ENCODE results near the gene KCNK5.

KCNK5 gene

DNA sequence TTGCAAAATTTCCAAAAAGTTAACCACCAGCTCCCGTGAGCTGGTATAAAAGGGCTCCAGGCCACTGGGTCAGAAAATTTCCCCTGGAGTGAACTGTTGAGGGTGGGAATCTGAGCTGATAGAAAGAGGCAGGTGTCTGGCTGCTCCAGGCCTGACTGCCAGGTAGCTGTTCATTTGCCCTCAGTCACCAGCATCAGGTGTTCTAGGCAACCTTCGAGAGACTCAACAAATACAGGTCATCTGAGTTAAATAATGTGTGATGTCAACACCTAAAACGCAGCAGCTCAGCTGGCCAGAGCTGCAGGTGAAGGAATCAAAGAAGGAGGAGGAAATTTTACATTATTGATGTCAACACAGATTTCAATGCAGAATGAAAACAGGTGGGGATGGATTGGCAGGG is 46.7 kb downstream of the KCNK5 start:
- TF ChIP-seq EZH2phosphoT487 (conservative IDR thresholded peaks at IDR 0.05; ENCODE audit: low read length), result no peak
- Histone ChIP-seq H3K9me3 (ENCODE audit: insufficient read depth, low read length) (peaks cover 6% of the 10 kb centered on the region; the same call in 1 of the 2 replicates), H3K9me2 (replicated peaks; ENCODE audit: insufficient read depth, low read length) (no peaks in the 10 kb centered on the region), H3F3A (ENCODE audit: insufficient read depth) (no peaks in the 10 kb centered on the region), H3K9ac (ENCODE audit: low read length) (no peak overlapping the region), H3K79me2 (ENCODE audit: insufficient read depth, low read length) (no peaks in the 10 kb centered on the region), H3K4me3 (ENCODE audit: insufficient read depth, low read length, poor library complexity, severe bottlenecking) (no peak overlapping the region), H3K4me2 (ENCODE audit: low read depth, low read length, poor library complexity, severe bottlenecking) (no peak overlapping the region), H3K36me3 (ENCODE audit: low read length) (no peaks in the 10 kb centered on the region), H3K27ac (ENCODE audit: low read depth, low read length) (no peak overlapping the region), H2AFZ (ENCODE audit: low read depth, low read length, severe bottlenecking) (no peak overlapping the region), H4K20me1 (ENCODE audit: low read depth, low read length) (no peaks in the 10 kb centered on the region), H3K27me3 (ENCODE audit: low read length) (no peaks in the 10 kb centered on the region)

GRCh38 chr6:39181826-39182225 is 47.4 kb downstream of the KCNK5 start:
- H3K27ac ChIP-seq (ENCODE audit: low read depth, low read length), result no peak overlapping the region
- peaks cover 6% of the 10 kb centered on the region; the same call in 1 of the 2 replicates for H3K36me3 ChIP-seq (ENCODE audit: low read length)
- H4K20me1 ChIP-seq (ENCODE audit: low read depth, low read length), result no peaks in the 10 kb centered on the region
- H3K79me2 ChIP-seq (ENCODE audit: insufficient read depth, low read length), result no peaks in the 10 kb centered on the region
- H3K9ac ChIP-seq (ENCODE audit: low read length), result no peak overlapping the region
- no peak overlapping the region for H3K4me3 ChIP-seq (ENCODE audit: insufficient read depth, low read length, poor library complexity, severe bottlenecking)
- no peaks in the 10 kb centered on the region for H3F3A ChIP-seq (ENCODE audit: insufficient read depth)
- peaks cover 14% of the 10 kb centered on the region; the same call in 1 of the 2 replicates for H3K9me3 ChIP-seq (ENCODE audit: insufficient read depth, low read length)
- no peak for TF ChIP-seq EZH2phosphoT487 (conservative IDR thresholded peaks at IDR 0.05; ENCODE audit: low read length)
- TF ChIP-seq, protein P1, sequence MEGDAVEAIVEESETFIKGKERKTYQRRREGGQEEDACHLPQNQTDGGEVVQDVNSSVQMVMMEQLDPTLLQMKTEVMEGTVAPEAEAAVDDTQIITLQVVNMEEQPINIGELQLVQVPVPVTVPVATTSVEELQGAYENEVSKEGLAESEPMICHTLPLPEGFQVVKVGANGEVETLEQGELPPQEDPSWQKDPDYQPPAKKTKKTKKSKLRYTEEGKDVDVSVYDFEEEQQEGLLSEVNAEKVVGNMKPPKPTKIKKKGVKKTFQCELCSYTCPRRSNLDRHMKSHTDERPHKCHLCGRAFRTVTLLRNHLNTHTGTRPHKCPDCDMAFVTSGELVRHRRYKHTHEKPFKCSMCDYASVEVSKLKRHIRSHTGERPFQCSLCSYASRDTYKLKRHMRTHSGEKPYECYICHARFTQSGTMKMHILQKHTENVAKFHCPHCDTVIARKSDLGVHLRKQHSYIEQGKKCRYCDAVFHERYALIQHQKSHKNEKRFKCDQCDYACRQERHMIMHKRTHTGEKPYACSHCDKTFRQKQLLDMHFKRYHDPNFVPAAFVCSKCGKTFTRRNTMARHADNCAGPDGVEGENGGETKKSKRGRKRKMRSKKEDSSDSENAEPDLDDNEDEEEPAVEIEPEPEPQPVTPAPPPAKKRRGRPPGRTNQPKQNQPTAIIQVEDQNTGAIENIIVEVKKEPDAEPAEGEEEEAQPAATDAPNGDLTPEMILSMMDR (IDR thresholded peaks at IDR 0.05; ENCODE audit: insufficient read depth, low read length, poor library complexity, severe bottlenecking), result no peak
- H2AFZ ChIP-seq (ENCODE audit: low read depth, low read length, severe bottlenecking), result no peak overlapping the region
- no peaks in the 10 kb centered on the region for H3K9me2 ChIP-seq (replicated peaks; ENCODE audit: insufficient read depth, low read length)
- no peak overlapping the region for H3K4me2 ChIP-seq (ENCODE audit: low read depth, low read length, poor library complexity, severe bottlenecking)
- H3K27me3 ChIP-seq (ENCODE audit: low read length), result no peaks in the 10 kb centered on the region

DNA sequence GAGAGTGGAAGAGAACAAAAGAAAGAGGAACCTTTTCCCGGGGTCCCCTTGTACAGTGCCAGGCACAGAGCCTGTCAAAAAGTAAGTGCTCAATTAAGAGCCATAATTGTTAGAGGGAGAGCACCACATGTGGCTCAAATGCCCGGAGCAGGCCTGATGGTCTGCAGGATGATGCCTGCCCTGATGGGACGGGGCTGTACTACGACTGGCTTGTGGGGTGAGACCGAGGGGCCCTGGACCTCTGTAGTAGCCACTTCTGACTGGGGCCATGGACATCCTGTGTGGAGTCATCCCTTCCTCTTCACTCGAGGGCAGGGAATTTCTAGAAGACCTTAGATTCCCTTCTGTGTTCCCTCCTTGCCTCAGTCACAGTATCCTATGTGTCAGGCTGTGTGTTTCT is 47.9 kb downstream of the KCNK5 start:
- H3K36me3 ChIP-seq (ENCODE audit: low read length), result peaks cover 8% of the 10 kb centered on the region; the same call in 1 of the 2 replicates
- no peaks in the 10 kb centered on the region for H3K27me3 ChIP-seq (ENCODE audit: low read length)
- no peak overlapping the region for H3K4me2 ChIP-seq (ENCODE audit: low read depth, low read length, poor library complexity, severe bottlenecking)
- TF ChIP-seq, protein P1 (IDR thresholded peaks at IDR 0.05; ENCODE audit: insufficient read depth, low read length, poor library complexity, severe bottlenecking), result no peak
- TF ChIP-seq EZH2phosphoT487 (conservative IDR thresholded peaks at IDR 0.05; ENCODE audit: low read length), result no peak
- peaks cover 15% of the 10 kb centered on the region; the same call in 1 of the 2 replicates for H3K9me3 ChIP-seq (ENCODE audit: insufficient read depth, low read length)
- H3K79me2 ChIP-seq (ENCODE audit: insufficient read depth, low read length), result no peaks in the 10 kb centered on the region
- no peak overlapping the region for H3K9ac ChIP-seq (ENCODE audit: low read length)
- H3K4me3 ChIP-seq (ENCODE audit: insufficient read depth, low read length, poor library complexity, severe bottlenecking), result no peak overlapping the region
- H2AFZ ChIP-seq (ENCODE audit: low read depth, low read length, severe bottlenecking), result no peak overlapping the region
- no peaks in the 10 kb centered on the region for H3K9me2 ChIP-seq (replicated peaks; ENCODE audit: insufficient read depth, low read length)
- H3K27ac ChIP-seq (ENCODE audit: low read depth, low read length), result no peak overlapping the region
- H4K20me1 ChIP-seq (ENCODE audit: low read depth, low read length), result no peaks in the 10 kb centered on the region
- H3F3A ChIP-seq (ENCODE audit: insufficient read depth), result no peaks in the 10 kb centered on the region

GRCh38 chr6:39178804-39179203 is 50.5 kb downstream of the KCNK5 start:
- Histone ChIP-seq H3K27ac (ENCODE audit: low read depth, low read length) (no peak overlapping the region), H3K4me3 (ENCODE audit: insufficient read depth, low read length, poor library complexity, severe bottlenecking) (no peak overlapping the region), H3F3A (ENCODE audit: insufficient read depth) (no peaks in the 10 kb centered on the region), H3K4me2 (ENCODE audit: low read depth, low read length, poor library complexity, severe bottlenecking) (no peak overlapping the region), H3K9ac (ENCODE audit: low read length) (no peak overlapping the region), H3K9me3 (ENCODE audit: insufficient read depth, low read length) (peaks cover 15% of the 10 kb centered on the region; the same call in 1 of the 2 replicates), H3K27me3 (ENCODE audit: low read length) (no peaks in the 10 kb centered on the region), H2AFZ (ENCODE audit: low read depth, low read length, severe bottlenecking) (no peak overlapping the region), H3K9me2 (replicated peaks; ENCODE audit: insufficient read depth, low read length) (no peaks in the 10 kb centered on the region), H3K79me2 (ENCODE audit: insufficient read depth, low read length) (no peaks in the 10 kb centered on the region), H4K20me1 (ENCODE audit: low read depth, low read length) (no peaks in the 10 kb centered on the region), H3K36me3 (ENCODE audit: low read length) (peaks cover 8% of the 10 kb centered on the region; the same call in 1 of the 2 replicates)
- TF ChIP-seq EZH2phosphoT487 (conservative IDR thresholded peaks at IDR 0.05; ENCODE audit: low read length), result no peak
- TF ChIP-seq, protein P1 (IDR thresholded peaks at IDR 0.05; ENCODE audit: insufficient read depth, low read length, poor library complexity, severe bottlenecking), result no peak
